CD1c-positive myeloid dendritic cell (primary cell): ENCODE results near the gene GTPBP3.
A peak's percentile ranks its signal among the peaks of the same experiment; 100 is the strongest.
"Not testable (repeated sequence)": the region's sequence is repeated elsewhere in the genome, so short reads cannot be mapped to it uniquely, and the experiment has no call there.

ENCODE experiments used
- DNase-seq: peaks from one replicate; pipeline ENCODE4 v3.0.0-alpha.2; 2016; ENCODE audit errors: extremely low spot score

The GTPBP3 gene, protein sequence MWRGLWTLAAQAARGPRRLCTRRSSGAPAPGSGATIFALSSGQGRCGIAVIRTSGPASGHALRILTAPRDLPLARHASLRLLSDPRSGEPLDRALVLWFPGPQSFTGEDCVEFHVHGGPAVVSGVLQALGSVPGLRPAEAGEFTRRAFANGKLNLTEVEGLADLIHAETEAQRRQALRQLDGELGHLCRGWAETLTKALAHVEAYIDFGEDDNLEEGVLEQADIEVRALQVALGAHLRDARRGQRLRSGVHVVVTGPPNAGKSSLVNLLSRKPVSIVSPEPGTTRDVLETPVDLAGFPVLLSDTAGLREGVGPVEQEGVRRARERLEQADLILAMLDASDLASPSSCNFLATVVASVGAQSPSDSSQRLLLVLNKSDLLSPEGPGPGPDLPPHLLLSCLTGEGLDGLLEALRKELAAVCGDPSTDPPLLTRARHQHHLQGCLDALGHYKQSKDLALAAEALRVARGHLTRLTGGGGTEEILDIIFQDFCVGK

DNA sequence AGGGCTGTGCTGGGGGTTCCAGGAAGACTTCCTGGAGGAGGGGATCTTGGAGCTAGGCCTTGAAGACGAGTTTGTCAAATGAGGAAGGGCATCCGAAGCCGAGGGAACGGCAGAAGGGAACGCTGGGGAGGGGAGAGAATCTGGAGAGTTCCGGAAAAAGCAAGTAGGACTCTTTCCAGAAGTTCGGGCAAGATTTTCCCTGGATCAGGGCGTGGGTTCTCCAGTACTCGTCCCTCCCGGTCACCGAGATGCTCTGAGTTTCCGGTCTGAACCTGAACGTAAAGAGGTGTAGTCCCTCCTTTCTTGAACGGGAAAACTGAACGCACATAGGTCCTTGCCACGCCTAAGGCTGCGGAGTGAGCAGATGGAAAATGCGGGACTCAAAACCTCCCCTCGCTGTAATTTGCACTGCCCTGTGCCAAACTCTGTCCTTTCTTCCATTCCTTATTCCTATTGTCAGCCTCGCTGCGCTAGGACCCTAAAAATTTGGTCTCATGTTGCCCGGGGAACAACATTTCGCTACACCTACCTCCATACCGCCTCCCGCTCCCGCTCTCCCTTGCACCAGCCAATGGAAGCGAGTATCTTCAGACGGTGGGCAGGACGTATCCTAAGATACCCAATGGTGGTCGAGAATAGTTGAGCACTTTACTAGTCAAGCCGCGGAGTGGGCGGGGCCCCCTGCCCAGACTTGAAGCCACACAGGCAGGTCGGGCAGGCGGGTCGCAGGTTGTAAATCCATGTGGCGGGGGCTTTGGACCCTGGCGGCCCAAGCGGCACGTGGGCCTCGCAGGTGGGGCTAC, at the start of gene GTPBP3:
GTPBP3 (plus strand) TSS at position 682 of the 803 bp plus-strand sequence; CDS start at position 741, 59 bp downstream.
- peak; percentile 98 for DNase-seq

DNA sequence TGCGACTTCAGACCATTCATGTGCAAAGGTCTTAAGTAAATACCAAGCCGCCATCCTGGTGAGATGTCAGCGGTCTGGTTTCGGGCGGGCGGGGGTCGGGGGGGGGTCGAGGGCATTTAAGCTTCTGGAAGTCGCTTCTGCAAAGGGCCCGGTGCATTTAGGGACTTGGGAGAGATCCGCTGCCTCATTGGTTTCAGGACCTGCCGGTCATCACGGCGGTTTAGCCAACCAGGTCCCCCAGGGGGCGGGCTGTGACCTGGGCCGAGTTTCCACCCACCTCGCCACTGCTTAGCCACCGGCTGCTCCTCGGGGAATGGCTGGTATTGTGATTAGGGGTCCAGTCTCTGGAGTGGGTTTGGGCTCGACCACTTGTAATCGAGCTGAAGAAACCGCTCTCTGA, 47.9 kb upstream of the GTPBP3 start:
- DNase-seq: peak; percentile 79

DNA sequence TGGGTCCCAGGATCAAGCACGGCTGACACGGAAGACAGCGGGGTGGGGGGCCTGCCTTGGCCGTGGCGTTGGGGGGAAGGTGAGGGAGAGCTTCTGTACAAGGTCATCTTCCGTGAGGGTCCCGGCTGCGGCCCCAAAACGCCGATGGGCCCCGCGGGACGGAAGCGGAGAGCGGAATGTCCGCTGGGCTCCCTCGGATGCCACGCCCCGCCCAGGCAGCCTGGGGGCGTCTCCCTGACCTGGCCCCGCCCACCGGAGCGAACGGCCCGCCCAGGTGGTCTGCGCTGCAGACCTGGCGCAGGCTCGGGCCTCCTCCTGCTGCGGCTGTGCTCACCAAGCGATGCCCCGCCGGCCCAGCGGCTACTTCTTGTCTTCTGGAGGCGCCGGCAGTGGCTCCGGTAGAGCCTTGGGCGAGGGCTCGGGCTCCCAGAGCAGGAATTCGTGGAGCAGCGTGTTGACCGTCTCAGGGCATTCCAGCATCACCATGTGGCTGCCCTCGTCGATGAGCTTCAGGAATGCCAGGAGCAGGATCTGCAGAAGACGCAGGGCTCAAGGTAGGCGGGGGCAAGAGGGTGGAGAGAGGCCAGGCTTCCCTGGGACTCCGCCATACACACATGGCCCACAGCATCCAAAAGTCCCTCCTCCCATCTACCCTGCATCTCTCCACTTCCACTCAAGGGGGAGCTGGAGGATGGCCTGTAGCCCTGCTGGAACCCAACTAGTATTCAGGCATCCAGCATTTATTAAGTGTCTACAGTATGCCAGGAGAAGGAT, 44.9 kb upstream of the GTPBP3 start:
- peak; percentile 87 for DNase-seq

DNA sequence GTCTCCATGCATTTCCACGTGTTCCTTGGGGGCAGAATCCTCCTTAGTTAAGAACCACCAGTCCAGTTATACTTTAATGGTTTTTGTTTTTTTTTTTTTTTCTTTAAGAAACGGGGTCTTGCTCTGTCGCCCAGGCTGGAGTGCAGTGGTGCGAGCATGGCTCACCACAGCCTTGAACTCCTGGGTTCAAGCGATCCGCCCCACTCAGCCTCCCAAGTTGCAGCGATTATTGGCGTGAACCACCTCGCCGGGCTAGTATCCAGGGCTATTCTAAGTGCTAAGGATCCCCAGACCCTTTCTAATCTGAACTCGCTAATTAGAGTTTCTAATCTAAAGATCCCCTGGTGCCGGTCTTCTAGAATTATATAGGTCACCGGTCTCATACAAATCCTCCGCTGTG, 43.7 kb upstream of the GTPBP3 start:
- no peak for DNase-seq

DNA sequence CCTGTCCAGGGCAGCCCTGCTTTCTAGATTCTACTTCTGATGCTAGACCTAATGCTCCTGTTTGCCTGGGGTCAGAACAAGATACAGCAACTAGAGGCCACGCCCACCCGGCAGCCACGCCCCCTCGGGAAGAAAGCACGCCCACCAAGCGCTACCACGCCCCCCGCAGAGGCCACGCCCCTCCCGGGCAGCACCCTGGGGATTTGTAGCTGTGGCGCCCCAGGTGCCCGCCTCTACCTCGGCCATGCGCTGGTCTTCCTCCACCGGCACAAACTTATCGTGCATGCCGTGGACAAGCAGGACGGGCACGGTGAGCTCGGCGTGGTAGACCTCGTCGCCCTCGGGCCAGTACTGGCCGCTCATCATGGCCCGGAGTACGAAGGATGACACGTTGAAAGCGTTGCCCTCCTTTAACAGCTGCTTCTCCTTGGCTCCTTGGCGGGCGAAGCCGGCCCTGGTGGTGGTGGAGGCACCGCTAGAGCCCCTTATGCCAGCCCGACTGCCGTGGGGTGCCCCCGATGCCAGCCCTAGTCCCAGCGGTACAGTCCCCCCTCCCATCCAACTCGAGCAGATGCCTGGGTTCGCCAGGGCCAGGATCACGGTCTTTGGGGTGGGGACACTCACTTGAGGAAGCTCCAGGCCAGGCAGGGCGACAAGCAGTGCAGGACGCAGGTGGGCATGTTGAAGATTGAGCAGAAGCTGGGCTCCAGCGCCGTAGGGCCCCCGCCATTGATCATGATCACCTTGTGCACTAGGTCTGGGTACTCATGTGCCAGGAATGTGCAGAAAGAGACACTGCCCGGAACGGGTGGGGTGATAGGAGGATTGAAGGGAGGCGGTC, 43.1 kb upstream of the GTPBP3 start:
- DNase-seq: peak; percentile 25

DNA sequence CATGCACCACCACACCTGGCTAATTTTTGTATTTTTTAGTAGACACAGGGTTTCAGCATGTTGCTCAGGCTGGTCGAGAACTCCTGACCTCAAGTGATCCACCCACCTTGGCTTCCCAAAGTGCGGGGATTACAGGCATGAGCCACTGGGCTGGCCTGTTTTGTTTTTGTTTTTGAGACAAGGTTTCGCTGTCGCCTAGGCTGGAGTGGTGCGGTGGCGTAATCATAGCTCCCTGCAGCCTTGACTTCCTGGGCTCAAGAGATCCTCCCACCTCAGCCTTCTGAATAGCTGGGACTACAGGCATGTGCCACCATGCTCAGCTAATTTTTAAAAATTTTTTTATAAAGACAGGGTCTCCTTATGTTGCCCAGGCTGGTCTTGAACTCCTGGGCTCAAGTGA, 41.8 kb upstream of the GTPBP3 start:
- not testable (repeated sequence) for DNase-seq

DNA sequence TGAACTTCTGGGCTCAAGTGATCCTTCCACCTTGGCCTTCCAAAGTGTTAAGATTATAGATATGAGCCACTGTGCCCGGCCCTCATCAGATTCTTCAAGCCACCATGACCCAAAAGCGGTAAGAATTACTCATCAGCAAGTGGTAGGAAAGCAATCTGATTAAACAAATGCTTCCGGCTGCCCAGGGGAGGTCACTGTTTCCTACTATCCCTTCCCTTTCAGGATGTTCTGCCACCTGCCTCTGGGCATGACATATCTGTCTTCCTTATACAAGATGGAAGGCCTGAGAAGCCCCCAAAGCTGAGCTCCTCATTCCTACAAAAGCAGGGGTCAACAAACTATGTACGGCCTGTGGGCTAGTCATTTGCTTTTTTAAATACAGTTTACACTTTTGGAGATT, 41.1 kb upstream of the GTPBP3 start:
- no peak for DNase-seq

DNA sequence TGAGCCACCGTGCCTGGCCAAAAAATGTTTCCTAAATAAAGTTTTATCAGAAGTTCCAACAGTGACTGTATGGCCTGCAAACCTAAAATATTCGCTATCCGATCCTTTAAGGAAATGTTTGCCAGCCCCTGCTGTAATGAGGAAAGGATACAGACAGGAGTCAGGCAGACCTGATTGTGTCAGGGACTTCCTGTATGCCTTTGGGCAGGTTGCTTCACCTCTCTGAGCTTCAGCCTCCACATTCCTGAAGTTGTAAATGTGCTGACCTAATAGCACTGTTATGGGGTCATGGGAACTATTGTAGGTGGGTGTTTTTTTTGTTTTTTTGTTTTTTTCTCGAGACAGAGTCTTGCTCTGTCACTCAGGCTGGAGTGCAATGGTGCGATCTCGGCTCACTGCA, 40.4 kb upstream of the GTPBP3 start:
- DNase-seq: no peak

DNA sequence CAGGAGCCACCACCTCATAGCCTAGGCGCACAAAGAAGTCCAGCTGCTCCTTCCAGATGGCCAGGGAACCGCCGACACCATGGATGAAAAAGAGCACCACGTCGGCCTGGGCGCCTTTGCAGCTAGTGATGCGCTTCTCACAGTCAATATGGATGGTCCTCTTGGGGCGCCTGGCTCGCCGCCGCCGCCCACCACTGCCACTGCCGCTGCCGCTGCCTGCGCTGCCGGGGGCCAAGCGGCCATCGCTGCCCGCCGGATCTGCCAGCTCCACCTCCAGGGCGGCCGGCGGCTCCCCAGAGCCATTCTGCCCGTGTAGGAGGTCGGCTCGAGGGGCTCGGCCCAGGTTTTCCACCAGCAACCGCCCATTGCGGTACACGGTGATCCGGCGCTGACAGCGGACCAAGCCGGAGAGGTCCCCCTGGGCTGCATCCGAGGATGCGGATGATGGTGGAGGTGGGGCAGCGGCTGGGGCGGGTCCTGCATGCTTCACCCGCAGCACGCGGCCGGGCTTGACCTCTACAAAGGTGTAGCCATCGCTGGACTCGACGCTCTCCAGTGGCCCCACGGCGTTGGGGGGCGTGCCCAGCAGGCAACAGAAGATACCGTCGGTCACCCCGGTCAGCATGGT, 36.2 kb upstream of the GTPBP3 start:
- no peak for DNase-seq

DNA sequence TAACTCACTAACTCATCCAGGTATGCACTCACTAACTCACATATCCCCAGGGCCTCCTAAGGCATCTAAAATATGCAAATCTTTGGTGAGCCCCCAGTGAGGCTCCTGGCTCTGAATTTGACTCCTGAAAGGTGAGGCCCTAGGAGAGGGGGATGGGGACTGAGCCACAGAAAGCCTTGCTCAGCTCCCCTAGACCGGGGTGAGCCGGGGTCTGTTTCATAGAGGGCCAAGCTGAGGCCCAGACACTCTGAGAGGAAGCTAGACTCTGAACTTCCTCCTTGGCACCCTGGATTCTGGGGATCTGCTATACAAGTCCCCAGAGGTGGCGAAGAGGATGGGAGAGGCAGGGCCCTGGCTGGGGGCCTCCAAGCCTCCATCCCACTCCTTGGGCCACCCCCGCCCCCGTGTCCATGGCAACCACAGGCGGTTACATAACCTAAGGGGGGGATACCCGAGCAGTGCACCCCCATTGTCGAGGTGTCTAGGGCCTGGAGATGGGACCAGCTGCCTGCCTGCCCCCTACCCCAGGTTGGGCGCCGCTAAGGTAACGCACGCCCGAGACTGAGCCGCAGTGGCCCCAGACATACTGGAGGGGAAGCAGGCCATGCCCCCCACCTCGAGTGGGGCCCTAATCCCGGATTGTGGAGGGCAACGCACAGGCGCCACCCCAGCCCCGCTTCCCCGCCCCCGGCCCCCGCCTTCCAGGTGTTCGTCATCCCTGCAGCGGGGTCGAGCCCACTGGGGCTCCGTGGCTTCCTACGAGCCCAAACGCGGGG, 34.8 kb upstream of the GTPBP3 start:
- DNase-seq: peak; percentile 67

DNA sequence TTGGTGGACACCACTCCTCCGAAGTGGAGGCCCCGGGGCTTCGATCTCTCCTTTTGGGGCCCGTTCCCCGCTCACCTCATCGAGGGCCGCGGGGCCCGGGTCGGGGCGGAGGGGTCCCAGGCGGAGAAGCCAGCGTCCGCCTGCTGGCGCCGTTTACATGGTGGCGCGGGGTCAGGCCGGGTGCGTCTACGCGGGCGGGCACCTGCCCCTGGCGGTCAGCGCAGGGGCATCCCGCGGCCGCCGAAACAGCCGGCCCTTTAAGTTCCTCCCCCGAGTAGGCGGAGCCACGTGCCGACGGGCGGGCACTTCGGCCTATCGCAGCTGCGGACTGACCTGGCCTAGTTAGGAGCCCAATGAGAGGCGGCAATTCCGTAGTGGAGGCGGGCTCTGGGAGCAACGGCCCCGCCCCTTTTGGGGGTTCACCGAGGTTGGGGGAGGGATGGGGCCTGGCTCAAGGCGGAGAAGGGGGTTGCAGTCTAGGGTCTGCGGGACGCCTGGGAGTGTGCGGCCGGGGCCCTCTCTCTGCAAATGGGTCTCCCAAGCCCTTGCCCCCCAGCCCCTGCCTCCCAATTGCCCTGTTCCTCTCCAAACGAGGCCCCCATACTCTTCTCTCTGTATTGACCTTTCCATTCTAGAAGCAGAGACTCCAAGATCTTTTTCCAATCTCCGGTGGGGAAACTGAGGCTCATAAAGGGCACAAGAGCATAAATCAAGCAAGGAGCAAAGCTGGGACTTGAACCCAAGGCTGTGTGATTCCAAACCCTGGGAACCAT, 34.0 kb upstream of the GTPBP3 start, which contains the start of gene ABHD8:
ABHD8 (minus strand) TSS at position 259 of the 773 bp plus-strand sequence. CDS start 1,809 bp downstream, outside the sequence.
- peak; percentile 97 for DNase-seq

DNA sequence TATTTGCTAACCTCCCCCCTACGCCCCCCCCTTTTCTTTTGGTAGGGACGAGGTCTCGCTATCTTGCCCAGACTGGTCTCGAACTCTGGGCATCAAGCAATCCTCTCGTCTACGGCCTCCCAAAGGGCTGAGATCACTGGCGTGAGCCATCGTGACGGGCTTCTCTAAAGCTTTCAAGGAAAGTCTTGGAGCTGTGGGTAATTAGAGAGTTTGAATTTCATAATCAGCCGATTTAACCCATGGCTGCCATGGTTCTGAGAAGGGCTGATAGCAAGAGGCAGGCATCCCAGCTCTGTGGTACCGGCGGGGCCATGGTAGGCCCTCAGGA, 33.4 kb upstream of the GTPBP3 start:
- DNase-seq: no peak

DNA sequence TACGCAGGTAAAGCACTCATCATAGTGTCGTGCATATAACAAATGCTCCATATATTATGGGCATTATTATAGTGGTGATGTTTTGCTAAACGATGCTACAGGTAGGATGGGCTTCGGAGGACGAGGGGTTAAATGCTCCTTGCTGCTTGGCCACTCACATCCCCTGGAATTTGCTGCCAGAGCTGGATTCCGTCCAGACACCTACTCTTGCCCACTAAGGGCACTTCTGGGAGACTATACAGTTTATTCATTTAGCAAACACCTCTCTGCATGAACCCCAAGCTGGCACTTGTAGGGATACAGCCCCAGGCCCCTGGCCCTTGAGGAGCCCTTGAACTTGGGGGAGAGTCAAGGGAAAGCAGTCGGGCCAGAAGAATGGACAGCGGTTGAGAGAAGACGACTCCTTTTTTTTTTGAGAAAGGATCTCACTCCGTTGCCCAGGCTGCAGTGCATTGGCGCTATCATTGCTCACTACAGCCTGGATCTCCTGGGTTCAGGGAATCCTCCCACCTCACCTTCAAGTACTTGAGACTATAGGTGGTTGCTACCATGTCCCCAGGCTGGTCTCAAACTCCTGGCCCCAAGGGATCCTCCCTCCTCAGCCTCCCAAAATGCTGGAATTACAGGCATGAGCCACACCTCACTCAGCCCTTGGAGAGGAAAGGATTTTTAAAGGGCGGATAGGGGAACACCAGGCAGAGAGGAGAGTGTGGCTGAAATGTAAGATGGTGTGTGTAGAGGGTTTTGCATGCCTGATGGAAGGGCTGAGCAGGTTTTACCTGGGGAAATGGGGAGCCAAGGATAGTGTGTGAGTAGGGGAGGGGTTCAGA, 32.8 kb upstream of the GTPBP3 start:
- DNase-seq: no peak

DNA sequence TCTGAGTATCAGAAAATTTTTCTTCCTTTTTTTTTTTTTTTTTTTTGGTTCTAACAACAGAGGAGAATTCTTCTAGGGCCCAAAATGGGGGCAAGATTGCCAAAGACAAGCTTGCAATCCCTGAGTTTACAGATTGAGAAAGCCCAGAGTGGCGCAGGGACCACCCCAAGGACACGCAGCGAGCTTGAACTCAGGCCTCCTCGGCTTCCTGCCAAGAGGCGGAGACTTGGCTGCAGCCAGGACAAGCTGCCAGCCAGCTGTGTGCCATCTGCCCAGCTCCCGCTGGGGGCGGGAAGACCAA, 32.2 kb upstream of the GTPBP3 start:
- no peak for DNase-seq

DNA sequence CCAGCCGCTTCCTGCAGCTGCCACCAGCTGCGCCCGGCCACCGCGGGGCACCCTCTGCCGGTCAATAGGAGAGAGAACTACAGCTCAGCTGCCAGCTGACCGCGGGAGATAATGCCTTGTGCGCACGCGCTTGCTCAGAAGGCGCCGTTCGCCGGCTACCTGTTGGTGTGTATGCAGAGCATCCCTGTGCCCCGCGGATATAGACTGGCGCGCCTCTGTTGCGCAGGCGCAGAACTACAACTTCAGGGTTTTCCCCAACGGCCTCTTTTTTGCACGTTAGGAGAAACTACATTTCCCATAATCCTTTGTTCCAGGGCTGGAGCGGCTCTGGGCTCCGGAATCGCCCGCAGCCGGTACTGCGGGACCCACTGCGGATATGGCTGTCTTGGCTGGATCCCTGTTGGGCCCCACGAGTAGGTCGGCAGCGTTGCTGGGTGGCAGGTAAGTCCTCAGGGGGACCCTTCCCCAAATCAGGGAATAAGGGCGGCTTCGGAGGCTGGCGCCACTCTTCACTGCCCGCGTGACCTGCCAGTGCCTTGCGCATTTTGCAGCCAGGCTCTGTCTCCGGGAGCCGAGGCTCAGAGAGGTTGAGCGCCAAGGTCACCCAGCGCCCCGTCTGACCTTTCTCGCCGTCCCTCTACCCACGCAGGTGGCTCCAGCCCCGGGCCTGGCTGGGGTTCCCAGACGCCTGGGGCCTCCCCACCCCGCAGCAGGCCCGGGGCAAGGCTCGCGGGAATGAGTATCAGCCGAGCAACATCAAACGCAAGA, 31.7 kb upstream of the GTPBP3 start, which contains the start of gene MRPL34:
MRPL34 (plus strand) TSS at position 356 of the 768 bp plus-strand sequence; CDS start at position 377, 21 bp downstream.
- DNase-seq: peak; percentile 99

DNA sequence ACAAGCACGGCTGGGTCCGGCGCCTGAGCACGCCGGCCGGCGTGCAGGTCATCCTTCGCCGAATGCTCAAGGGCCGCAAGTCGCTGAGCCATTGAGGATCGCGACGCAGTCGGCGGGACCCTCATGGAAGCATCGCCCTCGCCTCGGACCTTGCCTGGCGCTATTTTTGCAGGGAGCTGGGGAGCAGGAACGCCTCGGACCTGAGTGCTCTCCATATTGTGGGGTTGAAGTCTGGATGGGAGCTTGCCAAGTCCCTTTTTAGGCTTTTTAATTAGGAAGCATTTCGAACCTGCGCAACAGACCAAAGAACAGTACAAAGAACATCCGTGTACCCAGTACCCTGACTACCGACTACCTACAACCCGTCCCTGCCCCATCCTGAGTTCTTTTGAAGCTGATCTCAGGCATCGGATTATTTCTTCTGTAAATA, 31.1 kb upstream of the GTPBP3 start:
- DNase-seq: no peak

DNA sequence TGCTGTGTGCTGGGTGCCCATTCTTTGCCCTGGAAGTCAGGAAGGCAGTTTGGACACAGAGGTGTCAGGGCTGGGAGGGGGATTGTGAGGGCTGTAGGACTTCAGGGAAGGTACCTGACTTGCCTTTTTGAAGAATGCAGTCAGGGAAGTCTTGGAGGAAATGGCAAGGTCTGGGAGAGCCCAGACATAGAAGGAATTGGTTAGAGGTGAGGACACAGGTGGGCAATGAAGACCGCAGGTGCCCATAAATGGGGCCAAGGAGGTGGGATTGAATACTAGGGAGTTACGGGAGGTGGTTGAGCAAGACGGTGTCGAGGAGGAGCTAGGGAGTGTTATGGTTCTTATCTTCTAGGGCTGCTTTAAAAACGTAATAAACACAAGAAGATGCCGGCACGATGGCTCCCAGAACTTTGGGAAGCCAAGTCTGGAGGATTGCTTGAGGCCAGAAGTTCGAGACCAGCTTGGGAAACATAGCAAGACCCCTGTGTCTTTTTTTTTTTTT, 29.4 kb upstream of the GTPBP3 start:
- DNase-seq: no peak
